ENCODE data around the gene KIAA0232. TPM values are rescaled to one million over a fixed set of nuclear protein-coding genes. Genes with fewer than 3 reads are reported as not detected.
"Not testable (repeated sequence)": the region's sequence is repeated elsewhere in the genome, so short reads cannot be mapped to it uniquely, and the experiment has no call there.

KIAA0232 gene
- total and polyA plus RNA-seq, 2 of the 8 experiments (the other 6 are each of a cell fraction or from before 2014, with no cell fraction given) = 5.6 to 23.3 TPM

GRCh38 chr4:6834867-6835266 lies 52.3 kb downstream of the KIAA0232 start (continued):
- TF ChIP-seq ATF2 (IDR thresholded peaks at IDR 0.05; ENCODE audit: low read length) = no peak

GRCh38 chr4:6835616-6836015 lies 53.1 kb downstream of the KIAA0232 start:
- Histone ChIP-seq H3K4me1 (replicated peaks in 1 of 4; ENCODE audit: control insufficient read depth in 3 of 4, insufficient read depth in 4 of 4, low read length in 3 of 4) (peaks cover 0 to 10% (median 2%) of the 10 kb centered on the region in 4 experiments; a peak in 4 of 7 replicates), H3K36me3 (ENCODE audit: control insufficient read depth in 2 of 4, insufficient read depth in 4 of 4, low read length in 3 of 4) (peaks cover 2 to 25% (median 8%) of the 10 kb centered on the region in 4 experiments; a peak in 5 of 8 replicates), H3K79me2 (ENCODE audit: control insufficient read depth in 1 of 2, insufficient read depth in 2 of 2, low read length in 2 of 2) (peaks cover 0 to 23% of the 10 kb centered on the region in 2 experiments; a peak in 2 of 4 replicates), H3K9me3 (ENCODE audit: insufficient read depth in 2 of 2, low read depth in 1 of 2, low read length in 1 of 2) (peaks cover 0 to 13% of the 10 kb centered on the region in 2 experiments; a peak in 2 of 4 replicates)
- H3K56ac ChIP-seq (replicated peaks; ENCODE audit: insufficient read length, low read depth, low read length); H3K23ac ChIP-seq (ENCODE audit: insufficient read length); H3K79me1 ChIP-seq (ENCODE audit: low read depth, low read length); H3K27me3 ChIP-seq (replicated peaks in 1 of 4; ENCODE audit: control insufficient read depth in 3 of 4, extremely low read depth in 1 of 4, insufficient read depth in 3 of 4, low read length in 3 of 4); H2BK12ac ChIP-seq (ENCODE audit: low read depth, low read length); H2BK5ac ChIP-seq (ENCODE audit: low read depth, low read length); H3K23me2 ChIP-seq (ENCODE audit: low read depth, low read length); H3K4ac ChIP-seq (replicated peaks; ENCODE audit: insufficient read length, low read depth, low read length); H4K91ac ChIP-seq (replicated peaks; ENCODE audit: insufficient read length, low read length); H3K18ac ChIP-seq (ENCODE audit: extremely low read depth, low read length); H3K4me3 ChIP-seq (ENCODE audit: extremely low read depth in 1 of 4, insufficient read depth in 2 of 4, low read depth in 3 of 4, low read length in 4 of 4); H3K27ac ChIP-seq (ENCODE audit: low read depth, low read length); CTCF ChIA-PET (ENCODE audit: partially characterized antibody); H2BK20ac ChIP-seq (ENCODE audit: low read length); H4K20me1 ChIP-seq (replicated peaks in 1 of 2; ENCODE audit: control insufficient read depth in 1 of 2, insufficient read depth in 2 of 2, low read length in 2 of 2); H2AFZ ChIP-seq (ENCODE audit: low read length); H3K4me2 ChIP-seq (ENCODE audit: insufficient read depth in 1 of 2, low read depth in 2 of 2, low read length in 2 of 2); H2BK120ac ChIP-seq (replicated peaks; ENCODE audit: low read depth, low read length); FAIRE-seq; H4K8ac ChIP-seq (ENCODE audit: extremely low read depth, insufficient read depth, low read length); H2BK15ac ChIP-seq (ENCODE audit: low read length); H3K9ac ChIP-seq (replicated peaks in 1 of 4; ENCODE audit: extremely low read depth in 1 of 4, low read depth in 3 of 4, low read length in 3 of 4); H4K5ac ChIP-seq (ENCODE audit: insufficient read length, low read depth, low read length); DNase-seq (ENCODE audit: low read depth in 1 of 2, low spot score in 2 of 2); H2AK5ac ChIP-seq (ENCODE audit: low read depth, low read length); H3K14ac ChIP-seq (ENCODE audit: insufficient read length): not testable (repeated sequence)
- POLR2A ChIA-PET (ENCODE audit: partially characterized antibody) = interaction anchor here (0.8 kb wide), 1 partner anchor 31 kb away, joined by 3 read pairs; no protein-coding TSS in a partner anchor
- WGBS, 2 experiments (ENCODE audit: extremely low coverage in 1 of 2, insufficient coverage in 1 of 2, insufficient read length in 1 of 2, insufficient replicate concordance in 2 of 2, low coverage in 1 of 2, low lambda C conversion rate in 2 of 2, missing lambda C conversion rate in 1 of 2) = 97% methylated on average over 4 of the region's 4 CpGs; no CpG with 5 or more reads in 1 of the 2 experiments

Measured in H1 (cell line).